HG02870 (cell line): Measurements from ENCODE around the gene NIT1.

Experiments
- ATAC-seq: cut with Tn5 transposase; IDR thresholded peaks from one replicate; pipeline ENCODE4 v1.9.1; 2021; ENCODE audit warnings: mild to moderate bottlenecking, moderate library complexity; ENCODE audit not compliant: unreplicated experiment

NIT1 gene

GRCh38 chr1:161083748-161084596 is 33.9 kb upstream of the NIT1 start:
- ATAC-seq = no peak

DNA sequence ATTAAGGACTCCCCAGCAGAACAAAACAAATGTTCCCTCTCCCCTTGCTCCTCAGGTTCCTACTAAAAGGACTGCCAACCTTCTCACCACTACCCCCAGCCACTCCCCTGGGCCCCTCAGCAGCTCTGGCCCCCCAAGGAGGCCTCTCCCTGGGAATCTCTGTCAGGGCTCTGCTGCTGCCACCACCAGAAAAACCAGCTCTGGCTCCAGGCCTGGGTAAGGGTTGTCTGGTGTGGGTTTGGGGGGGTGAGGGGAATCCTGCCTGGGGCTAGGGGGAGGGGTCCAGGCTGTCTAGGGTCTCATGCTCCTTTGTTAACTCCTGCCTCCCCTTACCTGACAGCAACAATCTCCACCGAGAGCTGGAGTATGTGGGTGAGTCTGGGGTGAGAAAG is 33.3 kb upstream of the NIT1 start:
- ATAC-seq = no peak

DNA sequence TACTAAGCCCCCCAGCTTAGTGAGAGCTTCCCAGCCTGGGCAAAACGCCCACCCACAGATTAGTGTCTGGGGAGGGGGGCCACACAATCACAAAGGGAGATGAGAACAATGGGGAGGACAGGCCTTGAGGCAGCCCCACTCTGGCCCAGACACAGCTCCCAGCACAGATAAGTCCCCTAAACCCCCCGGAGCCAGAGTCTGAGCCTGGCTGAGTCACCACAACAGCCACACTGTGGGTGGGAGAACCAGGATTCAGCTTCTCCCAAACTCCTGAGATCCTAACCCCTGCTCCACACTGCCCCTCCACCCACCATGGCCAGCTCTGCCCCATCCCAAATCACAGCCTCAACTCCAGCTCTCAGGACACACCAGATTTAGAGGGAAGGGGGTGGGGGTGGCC is 32.7 kb upstream of the NIT1 start:
- no peak for ATAC-seq

- no peak for ATAC-seq
Observed at GRCh38 chr1:161086457-161086856, 31.4 kb upstream of the NIT1 start.

- ATAC-seq = no peak
Observed at GRCh38 chr1:161088587-161089110, 29.3 kb upstream of the NIT1 start.

DNA sequence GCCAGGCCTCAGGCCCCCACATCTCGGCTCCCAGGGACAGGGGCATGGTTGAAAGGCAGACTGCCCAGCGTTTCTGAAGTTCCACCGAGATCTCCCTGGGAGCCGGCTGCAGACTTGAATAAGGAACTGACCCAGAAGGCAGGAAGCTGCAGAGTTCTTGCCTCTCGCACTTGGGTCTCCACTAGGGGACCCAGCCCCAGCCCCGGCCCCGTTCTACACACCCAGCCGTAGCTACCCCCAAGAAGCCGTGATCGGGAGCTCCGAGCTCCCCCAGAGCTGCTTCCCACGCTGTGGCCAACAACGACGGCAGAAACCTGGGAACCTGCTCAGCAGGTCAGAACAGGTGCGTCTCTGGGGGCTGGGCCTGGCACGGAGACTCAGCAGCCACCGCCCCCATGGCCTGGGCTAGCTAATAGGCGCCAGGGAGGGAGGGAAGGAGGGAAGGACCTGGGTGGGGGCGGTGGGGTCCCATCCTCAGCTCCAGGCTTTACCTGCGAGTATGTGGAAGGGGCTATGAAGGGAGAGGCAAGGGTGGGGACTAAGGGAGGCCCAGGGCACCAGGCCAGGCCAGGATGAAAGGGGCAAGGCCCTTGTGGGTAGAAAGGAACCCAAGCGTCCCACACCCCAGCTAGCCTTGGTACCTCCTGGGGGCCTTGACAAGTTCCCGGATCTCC is 28.5 kb upstream of the NIT1 start, which contains the start of gene NECTIN4:
TSS of gene NECTIN4 (minus strand) at position 308 of the 674 bp plus-strand sequence. CDS start at position 46, 262 bp downstream.
- no peak for ATAC-seq

DNA sequence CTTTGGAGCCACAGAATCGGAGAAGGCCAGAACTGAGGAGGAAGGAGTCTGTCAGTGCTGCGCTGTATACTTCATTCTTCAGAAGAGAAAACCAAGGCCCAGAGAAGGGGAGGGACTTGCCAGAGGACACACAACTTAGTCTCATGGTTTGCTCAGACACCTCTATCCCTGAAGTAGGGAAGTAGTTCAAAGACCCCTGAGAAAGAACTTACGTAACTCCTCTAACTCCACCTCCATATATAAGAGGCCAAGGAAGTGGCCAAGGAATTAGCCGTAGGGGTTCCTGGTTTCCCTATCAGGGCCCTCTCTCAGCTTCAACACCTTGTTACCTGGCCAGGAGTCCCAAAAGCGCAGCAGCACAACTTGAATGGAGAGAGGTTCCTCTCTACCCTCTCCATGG is 28.0 kb upstream of the NIT1 start:
- ATAC-seq = no peak

- ATAC-seq = no peak
Observed at GRCh38 chr1:161090617-161091016, 27.3 kb upstream of the NIT1 start.

DNA sequence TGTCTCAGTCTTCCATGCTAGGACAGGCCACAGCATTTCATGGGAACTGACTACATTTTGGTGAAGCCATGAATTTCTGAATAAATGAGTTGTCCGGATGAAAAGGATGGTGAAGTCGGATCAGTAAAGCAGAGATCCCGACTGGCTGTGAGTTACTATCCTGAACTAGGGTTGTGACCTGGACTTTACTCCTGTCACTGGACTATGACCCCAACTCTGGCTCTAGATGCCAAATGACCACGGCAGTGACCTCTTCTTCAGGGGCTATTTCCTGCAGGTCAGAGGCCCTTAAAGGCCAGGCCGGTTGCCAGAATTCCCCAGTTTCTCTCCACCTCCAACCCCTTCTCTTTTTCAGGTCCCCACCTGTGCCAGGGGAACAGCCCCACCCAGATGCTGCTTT is 26.8 kb upstream of the NIT1 start:
- no peak for ATAC-seq

DNA sequence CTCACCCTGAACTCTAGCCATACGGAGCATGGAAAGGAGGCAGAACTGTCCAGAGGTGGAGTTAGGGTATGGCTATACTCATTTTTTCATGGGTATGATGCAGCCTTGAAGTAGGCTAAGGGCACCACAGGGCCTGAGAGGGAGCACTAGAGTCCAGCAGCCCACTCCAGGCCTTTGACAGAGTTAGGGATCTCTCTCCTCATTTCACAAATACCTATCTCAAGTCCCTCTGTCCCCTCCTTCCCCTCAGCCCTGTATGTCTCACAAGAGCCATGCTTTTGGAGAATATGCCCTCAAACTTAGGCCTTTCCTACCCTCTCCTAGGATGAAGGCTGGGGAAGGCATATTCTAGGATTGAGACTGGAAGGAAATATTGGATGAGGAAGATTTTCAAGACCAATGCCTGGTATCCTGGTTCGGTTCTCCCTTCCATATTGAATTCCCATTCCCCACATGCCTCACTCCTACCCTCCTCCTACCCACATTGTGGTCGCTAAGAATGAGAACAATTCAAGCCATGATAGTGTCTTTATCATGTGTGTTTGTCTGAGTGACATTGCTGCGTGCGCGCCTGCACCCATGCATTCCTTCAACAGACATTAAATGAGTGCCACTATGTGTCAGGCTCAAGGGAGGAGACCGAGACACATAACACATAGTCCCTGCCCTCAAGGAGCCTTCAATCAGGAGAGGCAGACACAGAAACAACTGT is 26.0 kb upstream of the NIT1 start:
- ATAC-seq = no peak

- ATAC-seq = no peak
Observed at GRCh38 chr1:161092621-161093028, 25.3 kb upstream of the NIT1 start.

- no peak for ATAC-seq
Observed at GRCh38 chr1:161094481-161094880, 23.4 kb upstream of the NIT1 start.

DNA sequence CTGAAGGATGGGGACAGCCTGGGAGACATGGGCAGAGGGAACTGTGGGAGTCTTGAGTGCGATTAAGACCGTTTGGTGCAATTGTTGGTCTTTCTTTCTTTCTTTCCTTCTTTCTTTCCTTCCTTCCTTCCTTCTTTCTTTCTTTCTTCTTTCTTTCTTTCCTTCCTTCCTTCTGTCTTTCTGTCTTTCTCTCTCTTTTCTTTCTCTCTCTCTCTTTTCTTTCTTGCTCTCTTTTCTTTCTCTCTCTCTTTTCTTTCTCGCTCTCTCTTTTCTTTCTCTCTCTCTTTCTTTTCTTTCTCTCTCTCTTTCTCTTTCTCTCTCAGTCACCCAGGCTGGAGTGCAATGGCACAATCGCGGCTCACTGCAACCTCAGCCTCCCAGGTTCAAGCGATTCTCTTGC is 22.7 kb upstream of the NIT1 start:
- ATAC-seq = no peak

GRCh38 chr1:161096015-161096414 is 21.9 kb upstream of the NIT1 start:
- ATAC-seq = peak; percentile 45

DNA sequence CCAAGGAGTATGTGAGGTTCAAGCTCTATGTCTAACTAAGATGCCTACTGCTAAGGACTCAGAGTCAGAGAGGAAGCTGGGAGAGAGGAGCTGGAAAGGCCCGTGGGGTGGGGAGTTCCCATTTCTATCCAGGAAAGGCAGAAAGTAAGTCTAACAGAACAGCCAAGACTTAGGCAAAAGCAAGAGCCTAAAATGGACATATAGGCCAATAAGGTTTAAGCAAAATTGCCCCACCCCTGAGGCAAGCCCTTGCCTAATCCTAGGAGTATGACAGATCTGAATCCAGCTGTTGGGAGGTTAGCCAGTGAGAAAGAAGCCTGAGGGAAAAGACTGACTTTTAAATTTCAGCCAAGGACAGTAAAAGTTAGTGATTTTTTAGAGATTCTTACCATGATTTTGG is 21.4 kb upstream of the NIT1 start:
- no peak for ATAC-seq

DNA sequence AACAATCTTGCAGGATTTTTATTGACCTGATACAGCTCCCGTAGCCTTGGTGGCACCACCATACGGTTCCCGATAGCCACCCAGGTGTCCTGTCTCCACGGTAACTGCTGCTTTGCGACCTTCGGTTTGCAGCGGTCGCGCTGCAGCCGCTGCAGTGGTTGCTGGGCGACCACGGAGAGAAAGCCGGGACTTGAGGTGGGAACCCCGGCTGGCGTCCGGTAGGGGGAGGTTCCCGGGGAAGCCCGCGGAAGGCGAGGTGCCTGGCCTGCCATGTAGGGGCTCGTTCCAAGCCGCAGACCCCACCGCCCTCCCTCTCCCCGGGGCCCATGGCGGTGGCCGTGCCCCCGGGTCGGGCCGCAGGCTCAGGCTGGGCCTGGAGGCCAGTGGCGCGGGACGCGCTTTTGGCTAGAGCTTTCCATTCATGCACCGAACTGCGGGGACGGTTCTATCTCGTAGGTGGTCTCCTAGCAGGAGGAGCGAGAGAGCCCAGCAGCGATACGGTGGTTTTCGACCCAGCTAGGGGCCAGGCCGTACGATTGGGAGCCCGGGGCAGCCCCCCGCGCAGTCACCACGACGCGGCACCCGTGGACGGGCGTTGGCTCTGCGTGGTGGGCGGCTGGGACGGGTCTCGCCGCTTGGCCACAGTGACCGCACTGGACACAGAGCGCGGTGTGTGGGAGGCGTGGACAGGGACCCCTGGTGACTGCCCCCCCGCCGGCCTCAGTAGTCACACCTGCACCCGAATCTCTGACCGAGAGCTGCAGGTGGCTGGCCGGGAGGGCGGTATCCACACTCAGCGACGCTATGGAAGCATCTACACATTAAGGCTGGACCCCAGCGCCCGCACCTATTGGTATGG is 19.5 kb upstream of the NIT1 start, which contains the start of gene KLHDC9:
TSS of gene KLHDC9 (plus strand) at position 152 of the 859 bp plus-strand sequence. CDS start at position 327, 175 bp downstream.
- ATAC-seq = peak; percentile 57

DNA sequence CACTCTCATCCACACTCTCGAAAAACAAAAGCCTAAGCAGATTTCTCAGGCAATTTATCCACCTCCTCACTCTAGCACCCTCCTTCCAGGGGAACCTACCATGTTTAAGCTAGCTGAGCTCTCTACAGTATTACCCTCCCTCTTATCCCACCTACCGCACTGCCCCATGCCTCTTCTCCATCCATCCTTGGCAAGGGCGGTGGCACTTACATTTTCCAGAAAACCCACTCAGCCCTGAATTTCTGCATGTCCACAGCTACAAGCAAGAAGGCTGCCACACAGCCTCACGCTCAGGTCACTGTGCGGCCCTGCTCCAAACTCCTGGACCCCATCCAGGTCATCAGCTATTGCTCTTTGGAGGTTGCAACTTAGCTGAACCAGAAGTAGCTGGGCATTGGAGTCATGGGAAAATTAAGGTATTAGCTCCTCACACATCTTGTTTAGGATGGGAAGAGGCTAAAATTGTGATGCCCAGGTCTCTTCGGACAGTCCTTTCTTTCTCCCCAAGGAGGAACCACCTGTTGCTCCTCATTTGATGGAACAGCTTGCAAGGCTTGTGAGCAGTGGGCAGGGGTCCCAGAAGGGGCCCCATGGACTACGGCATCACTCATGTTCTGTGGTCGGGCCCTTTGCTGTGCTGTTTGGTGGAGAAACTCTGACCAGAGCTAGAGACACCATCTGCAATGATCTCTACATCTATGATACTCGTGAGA is 18.7 kb upstream of the NIT1 start:
- no peak for ATAC-seq

- no peak for ATAC-seq
Observed at GRCh38 chr1:161100556-161100955, 17.3 kb upstream of the NIT1 start.

- ATAC-seq = no peak
Observed at GRCh38 chr1:161106431-161106830, 11.5 kb upstream of the NIT1 start.

DNA sequence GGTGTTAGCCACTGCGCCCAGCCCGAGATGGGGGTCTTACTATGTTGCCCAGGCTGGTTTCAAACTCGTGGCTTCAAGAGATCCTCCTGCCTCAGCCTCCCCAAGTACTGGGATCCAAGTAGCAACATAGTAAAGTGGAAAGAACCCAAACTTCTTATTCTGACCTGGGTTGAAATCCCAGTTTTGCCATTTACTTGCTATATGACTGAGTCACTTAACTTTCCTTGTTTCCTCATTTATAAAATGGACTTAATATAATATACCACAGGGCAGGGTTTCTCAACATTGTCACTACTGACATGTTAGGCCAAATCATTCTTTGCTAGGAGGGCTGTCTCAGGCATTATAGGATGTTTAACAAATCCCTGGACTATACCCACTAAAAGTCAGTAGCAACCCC is 6.8 kb upstream of the NIT1 start:
- no peak for ATAC-seq
